Stimulated activated CD4-positive, alpha-beta T cell treated with anti-CD3 and anti-CD28 coated beads, Interleukin-4, amount 100 ng/mL, for 4 hours (primary cell): ENCODE data around the gene ATF7IP2.

ENCODE experiments used
- DNase-seq, 2 experiments: peaks; one replicate each; pipeline ENCODE4 v3.0.0-alpha.2; 2020

The ATF7IP2 gene

DNA sequence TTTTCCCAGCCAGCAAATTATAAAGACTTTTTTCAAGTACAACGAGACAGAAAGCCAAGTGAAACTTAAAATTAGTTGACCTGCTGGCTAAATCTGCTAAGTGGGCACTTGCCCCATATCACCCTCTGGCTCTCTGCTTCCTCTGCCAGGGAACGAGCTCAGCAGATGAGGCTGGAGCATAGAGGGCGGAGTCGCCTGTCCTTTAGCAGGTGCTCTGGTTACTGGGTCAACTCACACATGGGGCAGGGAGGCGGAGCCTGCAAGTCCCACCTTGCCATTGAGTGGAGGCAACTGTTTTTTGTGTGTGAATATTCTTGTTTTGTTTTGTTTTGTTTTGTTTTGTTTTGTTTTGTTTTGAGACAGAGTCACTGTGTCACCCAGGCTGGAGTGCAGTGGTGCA is 132.0 kb downstream of the ATF7IP2 start:
- DNase-seq: no peak

DNA sequence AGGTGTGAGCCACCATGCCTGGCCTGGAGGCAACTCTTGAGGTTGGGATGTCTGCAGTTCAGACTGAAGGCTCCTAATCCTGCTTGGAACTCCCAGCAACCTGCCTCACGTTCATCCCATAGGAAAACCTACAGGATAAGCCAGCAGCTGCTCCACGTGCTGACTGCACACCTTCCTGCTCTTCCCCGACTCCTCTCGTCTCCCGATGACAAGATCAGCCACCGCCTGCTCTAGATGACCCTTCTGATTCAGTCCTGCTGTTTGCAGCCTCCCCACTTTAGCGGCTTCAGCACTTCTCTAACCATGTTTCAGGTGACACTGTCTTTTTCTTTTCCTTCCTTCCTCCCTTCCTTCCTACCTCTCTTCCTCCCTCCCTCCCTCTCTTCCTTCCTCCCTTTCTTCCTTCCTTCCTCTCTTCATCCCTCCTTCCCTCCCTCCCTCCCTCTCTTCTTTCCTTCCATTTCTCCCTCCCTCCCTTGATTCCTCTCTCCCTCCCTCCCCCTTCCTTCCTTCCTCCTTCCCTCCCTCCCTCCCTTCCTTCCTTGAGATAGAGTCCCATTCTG is 132.7 kb downstream of the ATF7IP2 start:
- no peak for DNase-seq

GRCh38 chr16:10519297-10519696 is 133.4 kb downstream of the ATF7IP2 start:
- no peak for DNase-seq

- no peak for DNase-seq
Measured at GRCh38 chr16:10519929-10520868, 134.3 kb downstream of the ATF7IP2 start.

GRCh38 chr16:10520869-10521578 is 135.2 kb downstream of the ATF7IP2 start:
- no peak for DNase-seq

- peak; percentile 13 to 24 for DNase-seq
Measured at GRCh38 chr16:10521681-10522274, 135.9 kb downstream of the ATF7IP2 start.

DNA sequence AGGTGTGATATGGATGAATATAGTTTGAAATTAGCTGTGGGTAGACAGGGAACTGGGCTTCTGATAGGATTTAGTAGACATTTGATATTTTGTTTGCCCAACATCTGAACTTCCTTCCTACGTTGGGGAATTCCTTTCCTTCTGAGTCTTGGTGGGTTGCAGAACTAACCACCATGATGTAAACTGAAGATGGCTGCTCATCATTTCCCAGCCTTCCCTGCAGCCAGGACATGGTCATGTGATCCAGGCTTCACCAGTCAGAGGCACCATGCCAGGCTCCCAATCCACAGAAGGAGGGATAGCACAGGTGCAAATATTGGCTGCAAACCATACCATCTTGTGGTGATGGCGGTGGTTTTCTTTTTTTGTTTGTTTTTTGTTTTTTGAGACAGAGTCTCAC is 137.1 kb downstream of the ATF7IP2 start:
- DNase-seq: no peak

GRCh38 chr16:10525214-10525825 is 139.5 kb downstream of the ATF7IP2 start:
- no peak for DNase-seq

DNA sequence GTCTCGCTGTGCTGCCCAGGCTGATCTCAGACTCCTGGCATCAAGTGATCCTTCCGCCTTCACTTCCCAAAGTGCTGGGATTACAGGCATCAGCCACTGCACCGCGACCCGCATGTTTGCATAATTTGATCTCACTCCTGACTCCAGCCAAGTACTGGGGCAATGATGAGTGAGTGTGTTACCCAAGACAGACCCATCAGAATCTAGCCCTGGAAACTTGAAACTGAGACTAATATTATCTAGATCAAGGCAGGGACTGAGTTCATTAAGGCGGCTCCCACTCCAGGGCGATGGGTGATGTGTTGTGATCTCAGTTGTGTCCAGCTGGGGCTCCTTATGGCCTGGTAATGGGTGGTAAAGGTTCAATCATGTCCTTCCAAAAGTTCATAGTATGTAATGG is 141.1 kb downstream of the ATF7IP2 start:
- no peak for DNase-seq

- DNase-seq: no peak
Measured at GRCh38 chr16:10528635-10529034, 142.8 kb downstream of the ATF7IP2 start.

DNA sequence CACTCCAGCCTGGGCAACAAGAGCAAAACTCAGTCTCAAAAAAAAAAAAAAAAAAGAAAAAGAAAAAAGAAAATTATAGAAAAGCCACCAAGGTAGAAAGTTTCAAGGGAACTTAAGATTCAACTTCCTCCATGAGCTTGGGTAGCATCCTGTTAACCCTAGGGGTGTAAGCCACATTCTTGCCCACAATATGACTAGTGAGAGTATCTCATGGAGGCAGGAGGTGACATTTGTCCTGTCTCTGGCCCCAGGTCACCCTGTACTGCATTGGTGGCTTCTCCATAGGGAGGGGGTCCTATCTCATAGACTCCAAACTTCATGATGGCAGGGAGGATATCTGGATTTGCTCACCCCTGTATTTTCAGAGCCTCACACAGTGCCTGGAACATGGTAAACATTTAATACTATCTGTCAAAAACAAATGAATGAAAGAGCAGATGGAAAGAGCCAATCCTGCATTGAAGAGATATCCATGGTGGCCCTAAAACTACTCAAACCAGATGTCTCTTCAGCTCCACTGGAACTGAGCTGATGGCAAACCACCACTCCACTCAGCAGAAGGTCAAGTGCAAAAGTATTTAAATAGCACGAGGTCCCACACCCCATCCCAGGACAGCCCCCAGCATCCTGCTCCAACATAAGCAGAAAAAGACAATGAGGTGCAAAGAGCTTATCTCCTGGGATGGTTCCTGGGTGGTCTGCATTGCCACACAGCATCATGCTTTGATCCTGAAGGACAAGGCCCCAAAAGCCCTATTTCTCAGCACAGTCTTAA is 144.2 kb downstream of the ATF7IP2 start:
- DNase-seq: no peak

- DNase-seq: no peak
Measured at GRCh38 chr16:10530685-10531084, 144.8 kb downstream of the ATF7IP2 start.

DNA sequence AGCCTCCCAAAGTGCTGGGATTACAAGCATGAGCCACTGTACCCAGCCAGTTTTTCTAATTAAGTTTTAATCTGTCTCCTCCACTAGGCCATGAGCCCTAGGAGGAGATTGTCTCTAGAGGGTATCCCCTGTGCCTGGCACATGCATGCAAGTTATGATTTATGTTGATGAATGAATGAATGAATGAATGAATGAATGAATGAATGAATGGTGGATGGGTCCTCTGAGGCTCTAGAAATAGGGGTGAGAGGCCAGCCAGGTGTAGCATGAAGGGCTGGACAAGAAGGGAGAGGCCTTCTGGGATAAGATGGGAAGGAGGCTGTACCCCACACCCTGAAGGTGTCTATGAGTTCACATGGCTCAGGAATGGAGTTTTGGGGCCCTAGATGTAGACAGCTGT is 145.7 kb downstream of the ATF7IP2 start:
- DNase-seq: no peak
